ENCODE data around the gene SCAMP1. TPM values are rescaled to one million over a fixed set of nuclear protein-coding genes. Genes with fewer than 3 reads are reported as not detected.

Gene SCAMP1, protein sequence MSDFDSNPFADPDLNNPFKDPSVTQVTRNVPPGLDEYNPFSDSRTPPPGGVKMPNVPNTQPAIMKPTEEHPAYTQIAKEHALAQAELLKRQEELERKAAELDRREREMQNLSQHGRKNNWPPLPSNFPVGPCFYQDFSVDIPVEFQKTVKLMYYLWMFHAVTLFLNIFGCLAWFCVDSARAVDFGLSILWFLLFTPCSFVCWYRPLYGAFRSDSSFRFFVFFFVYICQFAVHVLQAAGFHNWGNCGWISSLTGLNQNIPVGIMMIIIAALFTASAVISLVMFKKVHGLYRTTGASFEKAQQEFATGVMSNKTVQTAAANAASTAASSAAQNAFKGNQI
- 16.7 and 18.0 TPM in 2 replicates for total RNA-seq (2014; rRNA removed; shearing (Covaris generic))
- total RNA-seq (2022): 38.6 and 41.1 TPM in 2 replicates
- Bru-seq, nascent RNA: percentile 83 among the genes with signal in this experiment
- percentile 66 among the genes with signal in this experiment for BruChase-seq, experiment 1, labeled RNA remaining after a 6-hour chase
- BruChase-seq, experiment 2, labeled RNA remaining after a 2-hour chase: percentile 71 among the genes with signal in this experiment
- long read RNA-seq, full-length matches to known transcripts: 69 of 104 reads
- long read RNA-seq, partial matches to known transcripts: 7 of 104 reads
- long read RNA-seq, other reads (novel, unspliced or antisense): 28 of 104 reads

DNA sequence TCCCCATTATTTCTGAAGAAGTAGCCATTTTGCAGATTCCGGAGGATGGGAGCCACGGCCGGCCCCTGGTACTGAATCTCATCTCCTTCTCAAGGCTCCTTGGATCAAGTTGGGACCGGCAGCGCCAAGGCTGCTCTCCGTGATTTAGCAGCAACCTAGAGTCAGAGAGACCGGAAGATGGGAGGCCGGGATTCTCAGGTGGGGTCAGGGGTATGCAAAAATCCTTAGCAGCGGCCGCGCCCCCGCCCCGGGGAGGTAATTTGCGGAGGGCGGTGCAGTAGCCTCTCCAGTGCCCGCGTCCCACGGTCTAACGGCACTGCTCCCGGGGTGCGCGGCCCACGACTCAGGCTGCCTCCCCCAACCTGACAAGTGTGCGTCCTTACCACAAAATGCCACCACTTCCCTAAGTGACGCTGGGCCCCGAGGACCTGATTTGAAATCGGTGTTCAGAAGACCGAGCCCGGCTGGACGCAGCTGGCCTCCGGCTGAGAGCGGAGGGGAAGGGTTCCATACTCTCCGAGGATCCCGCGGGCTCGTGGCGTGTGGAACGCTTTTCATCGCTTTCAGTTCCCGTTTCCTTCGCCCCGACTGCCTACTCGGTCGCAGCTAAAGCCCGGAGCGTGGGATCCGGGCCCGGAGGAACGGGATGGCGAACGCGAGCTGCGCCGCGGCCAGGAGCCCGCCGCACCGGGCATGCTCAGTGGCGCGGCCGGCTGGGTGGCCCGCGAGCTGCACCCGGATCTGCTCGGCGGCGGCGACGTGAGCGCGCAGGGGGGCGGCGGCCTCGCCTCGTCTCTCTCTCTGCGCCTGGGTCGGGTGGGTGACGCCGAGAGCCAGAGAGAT lies at the start of gene SCAMP1:
SCAMP1 (plus strand) TSS at position 787 of the 843 bp plus-strand sequence; CDS start at position 842, 55 bp downstream.
- peaks cover 5% of the 10 kb centered on the region; the same call in 1 of the 2 replicates for H3K36me3 ChIP-seq (ENCODE audit: insufficient read depth, low read length)
- H3K4me2 ChIP-seq (ENCODE audit: low read length): peak within 1 kb of the TSS; percentile 93
- H3K4me1 ChIP-seq (ENCODE audit: insufficient read depth, low read length, poor library complexity, severe bottlenecking): peaks cover 22% of the 10 kb centered on the region
- peak; percentile 96 for DNase-seq (ENCODE audit: low spot score)
- no TSS peak for BruUV-seq (replicated peaks)
- H3K4me3 ChIP-seq (ENCODE audit: low read depth, low read length, poor library complexity, severe bottlenecking): peak within 1 kb of the TSS; percentile 90
- peak within 1 kb of the TSS; percentile 85 for H2AFZ ChIP-seq (ENCODE audit: low read length)
- H3K9me3 ChIP-seq (ENCODE audit: low read length): no peaks in the 10 kb centered on the region
- peaks cover 53% of the 10 kb centered on the region for H3K79me2 ChIP-seq (ENCODE audit: insufficient read depth, low read depth, low read length)
- TF ChIP-seq CTCF (conservative IDR thresholded peaks at IDR 0.05; ENCODE audit: low read length) (no peak), EZH2phosphoT487 (IDR thresholded peaks at IDR 0.05; ENCODE audit: borderline replicate concordance, low read depth, low read length) (no peak)
- no peaks in the 10 kb centered on the region for H3K9me2 ChIP-seq (ENCODE audit: insufficient read depth, low read length)
- intact Hi-C loops (cut with micrococcal nuclease; ENCODE audit: unreplicated experiment): loop anchor here (1.0 to 5.0 kb wide), 6 partner anchors 66 to 624 kb away; partner anchors contain the start of genes AP3B1 and TBCA
- H4K20me1 ChIP-seq (ENCODE audit: insufficient read depth, low read length): no peaks in the 10 kb centered on the region
- ChIA-PET POLR2A (interaction anchor here (0.6 to 1.3 kb wide), 6 partner anchors 13 to 758 kb away, joined by 3 to 4 read pairs (median 3); partner anchors contain the start of gene AP3B1), CTCF (ENCODE audit: unreplicated experiment) (interaction anchor here (0.6 to 0.7 kb wide), 2 partner anchors 12 to 13 kb away, joined by 3 to 4 read pairs; no protein-coding TSS in a partner anchor)
- peak within 1 kb of the TSS; percentile 85 for H3K27ac ChIP-seq (ENCODE audit: low read depth, low read length, poor library complexity, severe bottlenecking)

DNA sequence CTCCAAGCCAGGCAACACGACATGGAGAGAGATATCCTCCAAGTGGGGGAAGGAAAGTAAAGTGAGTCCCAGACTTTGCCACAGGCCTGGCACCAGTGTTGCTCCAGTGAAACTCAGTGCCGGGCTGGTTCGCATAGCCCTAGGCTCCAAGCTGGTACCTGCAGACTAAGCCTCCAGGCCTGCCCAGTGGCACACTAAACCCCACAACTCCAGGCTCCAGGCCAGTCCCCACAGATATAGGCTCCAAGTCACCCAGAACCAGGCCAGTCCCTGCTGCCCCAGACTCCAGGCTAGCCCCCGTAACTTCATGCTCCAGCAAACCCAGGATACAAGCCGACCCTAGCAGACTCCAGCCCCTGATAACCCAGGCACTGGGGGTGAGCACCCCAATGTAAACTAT lies 42.9 kb upstream of the SCAMP1 start:
- Histone ChIP-seq H3K4me2 (ENCODE audit: low read length) (no peak overlapping the region), H3K9me3 (ENCODE audit: low read length) (no peaks in the 10 kb centered on the region), H3K4me1 (ENCODE audit: insufficient read depth, low read length, poor library complexity, severe bottlenecking) (no peaks in the 10 kb centered on the region), H4K20me1 (ENCODE audit: insufficient read depth, low read length) (no peaks in the 10 kb centered on the region), H3K36me3 (ENCODE audit: insufficient read depth, low read length) (no peaks in the 10 kb centered on the region), H3K79me2 (ENCODE audit: insufficient read depth, low read depth, low read length) (no peaks in the 10 kb centered on the region), H3K4me3 (ENCODE audit: low read depth, low read length, poor library complexity, severe bottlenecking) (no peak overlapping the region), H3K27ac (ENCODE audit: low read depth, low read length, poor library complexity, severe bottlenecking) (no peak overlapping the region), H2AFZ (ENCODE audit: low read length) (no peak overlapping the region), H3K9me2 (ENCODE audit: insufficient read depth, low read length) (no peaks in the 10 kb centered on the region)
- TF ChIP-seq CTCF (conservative IDR thresholded peaks at IDR 0.05; ENCODE audit: low read length): no peak
- no peak for TF ChIP-seq EZH2phosphoT487 (IDR thresholded peaks at IDR 0.05; ENCODE audit: borderline replicate concordance, low read depth, low read length)
- CTCF ChIA-PET (ENCODE audit: unreplicated experiment): no interaction called here
- no TSS peak for BruUV-seq (replicated peaks)
- no peak for DNase-seq (ENCODE audit: low spot score)
- POLR2A ChIA-PET: no interaction called here
- intact Hi-C loops (cut with micrococcal nuclease; ENCODE audit: unreplicated experiment): no loop called here

All from OCI-LY7 (cell line).